ENCODE results near the gene VSIG10. TPM values are rescaled to one million over a fixed set of nuclear protein-coding genes. Genes with fewer than 3 reads are reported as not detected.
A peak's percentile ranks its signal among the peaks of the same experiment; 100 is the strongest.

The VSIG10 gene
- total RNA-seq, 8 experiments from 2014 or later = 5.7 to 25.9 (median 12.4) TPM

DNA sequence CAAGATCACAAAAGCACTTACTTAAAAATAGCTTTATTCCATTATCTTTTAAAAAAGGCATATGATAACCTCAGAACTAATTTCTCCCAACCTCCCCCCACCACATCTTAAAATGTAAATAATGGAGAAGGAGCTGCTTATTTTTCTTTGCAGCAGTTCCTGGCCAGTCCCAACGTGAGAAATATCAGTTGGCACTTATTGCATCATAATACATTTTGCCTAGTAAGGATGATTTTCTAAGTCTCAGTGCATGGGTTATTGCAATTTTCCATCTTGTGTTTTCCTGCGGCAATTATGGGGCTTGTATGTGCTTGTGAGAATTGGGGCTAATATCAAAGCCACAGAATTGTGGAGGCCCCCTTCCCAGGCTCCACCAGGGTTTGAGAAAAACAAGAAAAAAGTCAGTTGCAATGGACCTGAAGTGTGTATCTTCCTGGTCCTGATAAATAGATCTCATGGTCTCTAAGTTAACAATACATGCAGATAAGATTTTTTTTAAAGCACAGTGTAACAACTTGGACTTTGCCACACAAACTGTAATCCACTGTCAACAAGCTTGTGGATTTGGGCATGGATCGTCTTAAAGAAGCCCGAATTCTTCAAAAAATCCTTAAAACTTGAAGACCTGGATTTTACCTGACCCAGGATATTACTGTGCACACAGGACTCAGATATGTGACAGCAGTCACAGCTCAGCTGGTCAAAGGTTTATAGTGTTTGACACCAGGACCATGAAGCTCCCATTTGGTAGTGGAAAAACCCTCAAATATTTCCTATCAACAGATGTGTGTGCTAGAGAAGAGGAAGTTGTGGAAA lies 40.0 kb downstream of the VSIG10 start:
- H3K27ac ChIP-seq = no peak overlapping the region
- H3K4me1 ChIP-seq (replicated peaks in 1 of 2) = peaks cover 8 to 12% of the 10 kb centered on the region in 2 donors
- peak overlapping the region in 2 of 5 donors; percentile 78 to 89 for H3K4me3 ChIP-seq
- no peak for ATAC-seq (replicated peaks in 6 of 8)
- in situ Hi-C loops (cut with MboI; ENCODE audit: low pct_unique_long_range_greater_than_20kb in 2 of 9, low sequenced_read_pairs in 9 of 9, unreplicated experiment in 9 of 9) = no loop called here
- 0 to 100% (median 72%) methylated on average over 1 to 4 of the region's 4 CpGs for WGBS, 10 experiments

DNA sequence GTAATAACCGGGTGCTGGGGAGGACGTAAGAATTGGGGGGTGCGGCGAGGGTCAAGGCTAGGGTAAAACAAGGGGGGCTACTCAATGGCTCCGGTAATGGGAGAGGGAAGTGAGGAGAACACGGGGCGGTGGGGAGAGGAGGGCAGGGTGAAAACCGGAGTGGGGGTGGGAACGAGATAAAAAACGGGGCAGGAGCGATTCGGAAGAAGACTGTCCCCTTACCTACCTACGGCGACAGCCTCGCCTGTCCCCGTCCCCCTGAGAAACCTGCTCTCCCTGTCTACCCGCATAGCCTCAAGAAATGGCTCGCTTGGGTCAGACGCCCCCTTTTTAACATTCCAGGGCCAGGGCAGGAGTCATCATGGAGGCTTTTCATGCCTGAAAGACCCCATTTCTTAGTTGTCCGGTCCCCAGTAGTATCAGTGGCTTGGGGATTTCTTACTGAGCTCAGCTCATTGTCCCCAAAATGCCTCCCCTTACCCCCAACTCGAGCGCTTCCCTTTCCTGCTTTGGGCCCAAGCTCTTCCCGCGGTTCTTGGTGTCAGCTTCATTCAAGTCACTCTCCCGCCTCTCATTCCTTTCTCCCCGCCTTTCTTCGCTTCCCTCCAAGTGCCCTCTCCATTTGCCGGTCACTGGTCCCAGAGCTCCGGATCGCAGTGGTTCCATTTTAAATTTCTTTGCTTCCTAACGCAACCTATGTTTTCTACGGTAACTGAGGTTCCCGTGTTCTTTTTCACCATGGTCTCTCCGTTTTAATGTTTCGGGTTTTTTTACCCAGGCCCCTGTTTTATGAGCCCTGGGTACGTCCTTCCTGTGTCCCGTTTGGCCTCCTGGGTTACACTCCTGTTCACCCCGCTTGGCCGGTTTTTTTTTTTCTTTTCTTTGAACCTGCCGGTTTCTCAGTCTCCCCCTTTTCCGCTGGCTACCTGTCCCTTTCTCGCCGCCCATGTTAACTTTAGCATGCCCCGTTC lies 41.7 kb downstream of the VSIG10 start:
- in situ Hi-C loops (cut with MboI; ENCODE audit: low pct_unique_long_range_greater_than_20kb in 2 of 9, low sequenced_read_pairs in 9 of 9, unreplicated experiment in 9 of 9) = no loop called here
- peak; percentile 13 to 39 (median 28) for ATAC-seq (replicated peaks in 6 of 8)
- H3K4me1 ChIP-seq (replicated peaks in 1 of 2) = peaks cover 8 to 12% of the 10 kb centered on the region in 2 donors
- peak overlapping the region; percentile 59 to 82 for H3K27ac ChIP-seq
- WGBS, 10 experiments = 1 to 42% (median 8%) methylated on average over 3 to 23 of the region's 44 CpGs
- peak overlapping the region; percentile 57 to 89 (median 78) for H3K4me3 ChIP-seq

- peaks cover 8 to 12% of the 10 kb centered on the region in 2 donors for H3K4me1 ChIP-seq (replicated peaks in 1 of 2)
- H3K4me3 ChIP-seq = peak within 1 kb of the TSS; percentile 57 to 89 (median 78)
- in situ Hi-C loops (cut with MboI; ENCODE audit: low pct_unique_long_range_greater_than_20kb in 2 of 9, low sequenced_read_pairs in 9 of 9, unreplicated experiment in 9 of 9) = no loop called here
- WGBS, 10 experiments = no CpG with 5 or more reads among the region's 76 CpGs
- ATAC-seq (replicated peaks in 6 of 8) = peak; percentile 53 to 80 (median 69)
- peak within 1 kb of the TSS; percentile 59 to 82 for H3K27ac ChIP-seq
Measured at GRCh38 chr12:118061011-118061872, 42.6 kb downstream of the VSIG10 start, which contains the start of gene WSB2. WSB2 (minus strand) TSS chr12:118061179; CDS start chr12:118061048, 131 bp downstream.

GRCh38 chr12:118060301-118061010 lies 43.4 kb downstream of the VSIG10 start:
- in situ Hi-C loops (cut with MboI; ENCODE audit: low pct_unique_long_range_greater_than_20kb in 2 of 9, low sequenced_read_pairs in 9 of 9, unreplicated experiment in 9 of 9) = no loop called here
- peak; percentile 29 to 61 (median 46) for ATAC-seq (replicated peaks in 6 of 8)
- Histone ChIP-seq H3K27ac (peak overlapping the region; percentile 59 to 82), H3K4me1 (replicated peaks in 1 of 2) (peaks cover 8 to 12% of the 10 kb centered on the region in 2 donors), H3K4me3 (peak overlapping the region; percentile 57 to 89 (median 78))
- 0% methylated on average over 2 of the region's 46 CpGs; no CpG with 5 or more reads in 7 of the 10 experiments for WGBS, 10 experiments

DNA sequence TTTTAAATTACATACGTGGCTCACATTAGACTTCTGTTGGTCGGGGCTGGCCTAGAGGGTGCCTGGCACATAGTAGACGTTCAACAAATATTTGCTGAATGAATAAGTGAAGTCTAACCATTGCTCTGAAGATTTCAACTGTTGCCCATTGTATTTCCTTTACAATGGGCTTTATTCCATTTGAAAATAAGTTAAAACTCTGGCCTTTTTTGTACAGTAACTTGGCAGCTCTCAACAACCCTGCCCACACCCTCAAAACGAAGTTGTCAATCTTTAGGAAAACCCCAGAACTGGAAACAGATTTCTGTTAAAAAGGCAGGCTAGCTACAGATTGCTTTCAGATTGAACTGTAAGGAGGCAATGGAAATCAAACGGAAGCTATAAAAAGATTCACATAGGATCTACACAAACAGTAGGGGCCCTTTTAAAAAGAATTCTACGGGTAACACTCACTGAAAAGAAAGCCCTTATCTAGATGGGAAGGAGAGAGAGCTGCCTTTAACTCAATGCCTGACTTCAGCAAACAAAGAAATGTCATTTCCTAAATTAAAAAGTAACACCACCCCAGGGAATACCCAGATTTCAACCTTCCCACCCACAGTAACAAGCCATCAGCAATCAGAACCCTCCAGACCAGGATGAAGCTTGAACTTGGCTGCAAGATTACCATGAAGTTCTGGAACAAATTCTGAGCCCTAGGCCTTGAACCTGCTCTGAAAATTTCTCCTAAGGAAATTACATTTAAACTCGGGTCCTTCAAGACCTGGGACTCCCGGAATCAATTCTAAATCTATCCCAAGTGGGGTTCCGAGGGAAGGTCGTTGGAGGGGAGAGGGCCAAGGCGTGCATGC lies 44.2 kb downstream of the VSIG10 start:
- H3K4me3 ChIP-seq = peak overlapping the region; percentile 57 to 89 (median 78)
- in situ Hi-C loops (cut with MboI; ENCODE audit: low pct_unique_long_range_greater_than_20kb in 2 of 9, low sequenced_read_pairs in 9 of 9, unreplicated experiment in 9 of 9) = no loop called here
- WGBS, 10 experiments = 0 to 70% (median 44%) methylated on average over 2 to 10 of the region's 11 CpGs; no CpG with 5 or more reads in 1 of the 10 experiments
- H3K4me1 ChIP-seq (replicated peaks in 1 of 2) = peaks cover 8 to 12% of the 10 kb centered on the region in 2 donors
- ATAC-seq (replicated peaks in 6 of 8) = peak in 2 of 8 experiments; percentile 1 to 3
- peak overlapping the region; percentile 59 to 82 for H3K27ac ChIP-seq

- no peak for ATAC-seq (replicated peaks in 6 of 8)
- peaks cover 8 to 12% of the 10 kb centered on the region in 2 donors for H3K4me1 ChIP-seq (replicated peaks in 1 of 2)
- no peak overlapping the region for H3K27ac ChIP-seq
- in situ Hi-C loops (cut with MboI; ENCODE audit: low pct_unique_long_range_greater_than_20kb in 2 of 9, low sequenced_read_pairs in 9 of 9, unreplicated experiment in 9 of 9) = no loop called here
- 50 to 94% (median 83%) methylated on average over 1 to 7 of the region's 8 CpGs; no CpG with 5 or more reads in 2 of the 10 experiments for WGBS, 10 experiments
- H3K4me3 ChIP-seq = no peak overlapping the region
Measured at GRCh38 chr12:118058881-118059280, 44.9 kb downstream of the VSIG10 start.

- WGBS, 10 experiments = 90 to 100% (median 100%) methylated on average over 1 to 4 of the region's 7 CpGs; no CpG with 5 or more reads in 3 of the 10 experiments
- peaks cover 4 to 6% of the 10 kb centered on the region in 2 donors for H3K4me1 ChIP-seq (replicated peaks in 1 of 2)
- in situ Hi-C loops (cut with MboI; ENCODE audit: low pct_unique_long_range_greater_than_20kb in 2 of 9, low sequenced_read_pairs in 9 of 9, unreplicated experiment in 9 of 9) = no loop called here
- H3K4me3 ChIP-seq = no peak overlapping the region
- ATAC-seq (replicated peaks in 6 of 8) = no peak
- no peak overlapping the region for H3K27ac ChIP-seq
Measured at GRCh38 chr12:118058227-118058626, 45.6 kb downstream of the VSIG10 start.

- no peaks in the 10 kb centered on the region for H3K4me1 ChIP-seq (replicated peaks in 1 of 2)
- ATAC-seq (replicated peaks in 6 of 8) = no peak
- no peak overlapping the region for H3K27ac ChIP-seq
- WGBS, 10 experiments = 71 to 100% (median 93%) methylated on average over 1 to 11 of the region's 13 CpGs; no CpG with 5 or more reads in 1 of the 10 experiments
- in situ Hi-C loops (cut with MboI; ENCODE audit: low pct_unique_long_range_greater_than_20kb in 2 of 9, low sequenced_read_pairs in 9 of 9, unreplicated experiment in 9 of 9) = no loop called here
- H3K4me3 ChIP-seq = no peak overlapping the region
Measured at GRCh38 chr12:118055865-118056773, 47.7 kb downstream of the VSIG10 start.

GRCh38 chr12:118055144-118055557 lies 48.7 kb downstream of the VSIG10 start:
- in situ Hi-C loops (cut with MboI; ENCODE audit: low pct_unique_long_range_greater_than_20kb in 2 of 9, low sequenced_read_pairs in 9 of 9, unreplicated experiment in 9 of 9) = no loop called here
- Histone ChIP-seq H3K27ac (no peak overlapping the region), H3K4me1 (replicated peaks in 1 of 2) (no peaks in the 10 kb centered on the region), H3K4me3 (no peak overlapping the region)
- ATAC-seq (replicated peaks in 6 of 8) = peak in 4 of 8 experiments; percentile 6 to 54 (median 26)
- WGBS, 10 experiments = 80 to 100% (median 83%) methylated on average over 1 to 2 of the region's 2 CpGs; no CpG with 5 or more reads in 3 of the 10 experiments

Data from motor neuron (in vitro differentiated cells).